ENCODE data around the gene HMCN2. TPM values are rescaled to one million over a fixed set of nuclear protein-coding genes. Genes with fewer than 3 reads are reported as not detected.
"Not testable (repeated sequence)": the region's sequence is repeated elsewhere in the genome, so short reads cannot be mapped to it uniquely, and the experiment has no call there.

Gene HMCN2
- total RNA-seq, 4 donors from 2014 or later: 9.6 to 21.1 (median 15.5) TPM

GRCh38 chr9:130334915-130335314 lies 69.4 kb downstream of the HMCN2 start:
- TF ChIP-seq POLR2AphosphoS5 (IDR thresholded peaks at IDR 0.05): no peak
- TF ChIP-seq POLR2A (IDR thresholded peaks at IDR 0.05): no peak
- no peak for TF ChIP-seq CTCF (IDR thresholded peaks at IDR 0.05)
- TF ChIP-seq EP300 (IDR thresholded peaks at IDR 0.05): no peak
- WGBS, 2 donors (ENCODE audit: low coverage in 1 of 2): 89 to 90% methylated on average over 4 of the region's 4 CpGs
- peaks cover 0 to 5% of the 10 kb centered on the region in 2 donors for H3K36me3 ChIP-seq
- no peaks in the 10 kb centered on the region for H3K9me3 ChIP-seq
- H3K4me1 ChIP-seq: peaks cover 5 to 48% (median 21%) of the 10 kb centered on the region in 3 donors
- ATAC-seq: no peak
- peak overlapping the region in 3 of 4 donors; percentile 53 to 94 (median 91) for H3K27ac ChIP-seq
- H3K4me3 ChIP-seq: no peak overlapping the region
- H3K27me3 ChIP-seq: no peaks in the 10 kb centered on the region

GRCh38 chr9:130336027-130336610 lies 70.6 kb downstream of the HMCN2 start:
- ATAC-seq: no peak
- no peak for TF ChIP-seq EP300 (IDR thresholded peaks at IDR 0.05)
- peak; percentile 29 for TF ChIP-seq POLR2AphosphoS5 (IDR thresholded peaks at IDR 0.05)
- TF ChIP-seq CTCF (IDR thresholded peaks at IDR 0.05): no peak
- peak overlapping the region in 3 of 4 donors; percentile 40 to 91 (median 46) for H3K27ac ChIP-seq
- H3K4me1 ChIP-seq: peaks cover 0 to 36% (median 15%) of the 10 kb centered on the region in 3 donors
- H3K4me3 ChIP-seq: no peak overlapping the region
- 32 to 45% methylated on average over 5 of the region's 6 CpGs for WGBS, 2 donors (ENCODE audit: low coverage in 1 of 2)
- H3K36me3 ChIP-seq: peaks cover 0 to 5% of the 10 kb centered on the region in 2 donors
- H3K9me3 ChIP-seq: no peaks in the 10 kb centered on the region
- H3K27me3 ChIP-seq: no peaks in the 10 kb centered on the region

- Histone ChIP-seq H3K9me3 (no peaks in the 10 kb centered on the region), H3K4me3 (no peak overlapping the region), H3K4me1 (peaks cover 0 to 33% (median 9%) of the 10 kb centered on the region in 3 donors), H3K36me3 (peaks cover 0 to 5% of the 10 kb centered on the region in 2 donors), H3K27me3 (no peaks in the 10 kb centered on the region), H3K27ac (peak overlapping the region in 1 of 4 donors; percentile 11)
- no peak for ATAC-seq
- no peak for TF ChIP-seq CTCF (IDR thresholded peaks at IDR 0.05)
- no peak for TF ChIP-seq EP300 (IDR thresholded peaks at IDR 0.05)
- no peak for TF ChIP-seq POLR2A (IDR thresholded peaks at IDR 0.05)
- TF ChIP-seq POLR2AphosphoS5 (IDR thresholded peaks at IDR 0.05): no peak
- WGBS, 2 donors (ENCODE audit: low coverage in 1 of 2): 71 to 100% methylated on average over 1 of the region's 9 CpGs
These were observed 71.3 kb downstream of the HMCN2 start for GRCh38 chr9:130336885-130337284.

- Histone ChIP-seq H3K4me1 (peaks cover 0 to 32% (median 5%) of the 10 kb centered on the region in 3 donors), H3K4me3 (no peak overlapping the region), H3K9me3 (no peaks in the 10 kb centered on the region), H3K36me3 (peaks cover 0 to 5% of the 10 kb centered on the region in 2 donors), H3K27me3 (no peaks in the 10 kb centered on the region), H3K27ac (peak overlapping the region in 1 of 4 donors; percentile 11)
- no CpG with 5 or more reads among the region's 9 CpGs for WGBS, 2 donors (ENCODE audit: low coverage in 1 of 2)
- no peak for TF ChIP-seq CTCF (IDR thresholded peaks at IDR 0.05)
- no peak for TF ChIP-seq EP300 (IDR thresholded peaks at IDR 0.05)
- no peak for TF ChIP-seq POLR2A (IDR thresholded peaks at IDR 0.05)
- TF ChIP-seq POLR2AphosphoS5 (IDR thresholded peaks at IDR 0.05): no peak
- no peak for ATAC-seq
These were observed 71.8 kb downstream of the HMCN2 start for GRCh38 chr9:130337318-130337717.

GRCh38 chr9:130337784-130338380 lies 72.3 kb downstream of the HMCN2 start:
- Histone ChIP-seq H3K9me3 (no peaks in the 10 kb centered on the region), H3K4me1 (peaks cover 0 to 34% (median 3%) of the 10 kb centered on the region in 3 donors), H3K27me3 (no peaks in the 10 kb centered on the region), H3K27ac (peak overlapping the region in 1 of 4 donors; percentile 8), H3K4me3 (no peak overlapping the region), H3K36me3 (peaks cover 0 to 5% of the 10 kb centered on the region in 2 donors)
- TF ChIP-seq EP300 (IDR thresholded peaks at IDR 0.05) (no peak), POLR2A (IDR thresholded peaks at IDR 0.05) (no peak), POLR2AphosphoS5 (IDR thresholded peaks at IDR 0.05) (no peak)
- no peak for ATAC-seq
- WGBS, 2 donors (ENCODE audit: low coverage in 1 of 2): 74 to 94% methylated on average over 4 to 5 of the region's 16 CpGs

GRCh38 chr9:130338891-130339290 lies 73.3 kb downstream of the HMCN2 start:
- not testable (repeated sequence) for H3K27ac ChIP-seq, H3K36me3 ChIP-seq, H3K27me3 ChIP-seq, ATAC-seq, H3K4me3 ChIP-seq, H3K9me3 ChIP-seq
- WGBS, 2 donors (ENCODE audit: low coverage in 1 of 2): 88 to 95% methylated on average over 6 of the region's 8 CpGs
- H3K4me1 ChIP-seq: peaks cover 0 to 34% (median 5%) of the 10 kb centered on the region in 3 donors
